Measurements from ENCODE around the gene ARL15.

Gene ARL15

DNA sequence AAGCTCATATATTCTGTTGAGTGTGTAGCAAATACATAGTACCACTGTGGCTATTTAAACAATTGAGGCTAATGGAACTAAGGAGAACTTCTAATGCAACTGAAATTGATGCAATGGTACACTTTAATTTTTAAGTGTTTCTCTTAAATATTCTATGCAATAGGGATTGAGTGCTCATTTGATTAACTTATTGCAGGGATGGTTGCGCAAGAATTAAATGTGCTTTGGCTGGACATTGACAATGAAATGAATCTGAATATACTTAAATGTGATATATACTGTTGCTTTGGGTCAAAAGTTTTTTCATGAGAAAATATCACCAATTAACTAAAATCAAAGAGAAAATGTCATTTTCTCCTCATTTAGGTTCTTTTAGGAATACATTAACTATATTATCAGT is 227.1 kb downstream of the ARL15 start:
- DNase-seq, result no peak
- H3K9ac ChIP-seq (ENCODE audit: low read depth, low read length), result no peak overlapping the region
- no peak overlapping the region for H3K4me3 ChIP-seq (ENCODE audit: low read depth in 1 of 2, low read length in 2 of 2)
- TF ChIP-seq, protein P1, sequence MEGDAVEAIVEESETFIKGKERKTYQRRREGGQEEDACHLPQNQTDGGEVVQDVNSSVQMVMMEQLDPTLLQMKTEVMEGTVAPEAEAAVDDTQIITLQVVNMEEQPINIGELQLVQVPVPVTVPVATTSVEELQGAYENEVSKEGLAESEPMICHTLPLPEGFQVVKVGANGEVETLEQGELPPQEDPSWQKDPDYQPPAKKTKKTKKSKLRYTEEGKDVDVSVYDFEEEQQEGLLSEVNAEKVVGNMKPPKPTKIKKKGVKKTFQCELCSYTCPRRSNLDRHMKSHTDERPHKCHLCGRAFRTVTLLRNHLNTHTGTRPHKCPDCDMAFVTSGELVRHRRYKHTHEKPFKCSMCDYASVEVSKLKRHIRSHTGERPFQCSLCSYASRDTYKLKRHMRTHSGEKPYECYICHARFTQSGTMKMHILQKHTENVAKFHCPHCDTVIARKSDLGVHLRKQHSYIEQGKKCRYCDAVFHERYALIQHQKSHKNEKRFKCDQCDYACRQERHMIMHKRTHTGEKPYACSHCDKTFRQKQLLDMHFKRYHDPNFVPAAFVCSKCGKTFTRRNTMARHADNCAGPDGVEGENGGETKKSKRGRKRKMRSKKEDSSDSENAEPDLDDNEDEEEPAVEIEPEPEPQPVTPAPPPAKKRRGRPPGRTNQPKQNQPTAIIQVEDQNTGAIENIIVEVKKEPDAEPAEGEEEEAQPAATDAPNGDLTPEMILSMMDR (IDR thresholded peaks at IDR 0.05; ENCODE audit: borderline replicate concordance, extremely low read depth, low read length, poor library complexity, severe bottlenecking), result no peak
- H3K4me1 ChIP-seq (ENCODE audit: insufficient read depth, low read length), result peaks cover 5% of the 10 kb centered on the region; the same call in 1 of the 2 replicates
- H2AFZ ChIP-seq (ENCODE audit: low read depth, low read length), result no peak overlapping the region
- H3K27ac ChIP-seq (ENCODE audit: low read length), result no peak overlapping the region
- H3K27me3 ChIP-seq (ENCODE audit: insufficient read depth, low read length, poor library complexity), result no peaks in the 10 kb centered on the region
- H4K20me1 ChIP-seq (ENCODE audit: insufficient read depth, low read length), result no peaks in the 10 kb centered on the region
- H3K9me3 ChIP-seq (ENCODE audit: insufficient read depth, low read length, severe bottlenecking), result no peaks in the 10 kb centered on the region
- no peaks in the 10 kb centered on the region for H3K79me2 ChIP-seq (ENCODE audit: insufficient read depth, low read length)
- H3K4me2 ChIP-seq (ENCODE audit: insufficient read depth, low read length), result no peak overlapping the region
- H3K36me3 ChIP-seq (ENCODE audit: insufficient read depth, low read length), result no peaks in the 10 kb centered on the region
- ATAC-seq (ENCODE audit: insufficient read depth, low read depth), result no peak

DNA sequence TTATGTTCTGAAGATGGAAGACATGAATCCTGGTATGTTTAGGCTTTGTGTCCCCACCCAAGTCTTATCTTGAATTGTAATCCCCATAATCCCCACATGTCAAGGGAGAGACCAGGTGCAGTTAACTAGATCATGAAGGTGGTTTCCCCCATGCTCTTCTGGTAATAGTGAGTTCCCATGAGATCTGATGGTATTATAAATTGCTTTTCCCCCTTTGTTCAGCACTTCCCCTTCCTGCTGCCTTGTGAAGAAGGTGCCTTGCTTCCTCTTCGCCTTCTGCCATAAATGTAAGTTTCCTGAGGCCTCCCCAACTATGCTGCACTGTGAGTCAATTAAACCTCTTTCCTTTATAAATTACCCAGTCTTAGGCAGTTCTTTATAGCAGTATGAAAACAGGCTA is 229.0 kb downstream of the ARL15 start:
- no peak for ATAC-seq (ENCODE audit: insufficient read depth, low read depth)
- H3K9ac ChIP-seq (ENCODE audit: low read depth, low read length), result no peak overlapping the region
- H3K27me3 ChIP-seq (ENCODE audit: insufficient read depth, low read length, poor library complexity), result no peaks in the 10 kb centered on the region
- H3K4me1 ChIP-seq (ENCODE audit: insufficient read depth, low read length), result no peaks in the 10 kb centered on the region
- no peak for DNase-seq
- H3K4me2 ChIP-seq (ENCODE audit: insufficient read depth, low read length), result no peak overlapping the region
- H3K27ac ChIP-seq (ENCODE audit: low read length), result no peak overlapping the region
- no peaks in the 10 kb centered on the region for H4K20me1 ChIP-seq (ENCODE audit: insufficient read depth, low read length)
- H3K79me2 ChIP-seq (ENCODE audit: insufficient read depth, low read length), result no peaks in the 10 kb centered on the region
- no peaks in the 10 kb centered on the region for H3K36me3 ChIP-seq (ENCODE audit: insufficient read depth, low read length)
- H2AFZ ChIP-seq (ENCODE audit: low read depth, low read length), result no peak overlapping the region
- H3K9me3 ChIP-seq (ENCODE audit: insufficient read depth, low read length, severe bottlenecking), result no peaks in the 10 kb centered on the region
- TF ChIP-seq, protein P1 (IDR thresholded peaks at IDR 0.05; ENCODE audit: borderline replicate concordance, extremely low read depth, low read length, poor library complexity, severe bottlenecking), result no peak
- TF ChIP-seq EZH2 (IDR thresholded peaks at IDR 0.05; ENCODE audit: borderline replicate concordance, low read depth, low read length, severe bottlenecking), result no peak
- no peak overlapping the region for H3K4me3 ChIP-seq (ENCODE audit: low read depth in 1 of 2, low read length in 2 of 2)

GRCh38 chr5:54080831-54081230 is 229.5 kb downstream of the ARL15 start:
- H3K9me3 ChIP-seq (ENCODE audit: insufficient read depth, low read length, severe bottlenecking), result no peaks in the 10 kb centered on the region
- H2AFZ ChIP-seq (ENCODE audit: low read depth, low read length), result no peak overlapping the region
- no peaks in the 10 kb centered on the region for H4K20me1 ChIP-seq (ENCODE audit: insufficient read depth, low read length)
- H3K27me3 ChIP-seq (ENCODE audit: insufficient read depth, low read length, poor library complexity), result no peaks in the 10 kb centered on the region
- no peak overlapping the region for H3K4me3 ChIP-seq (ENCODE audit: low read depth in 1 of 2, low read length in 2 of 2)
- H3K27ac ChIP-seq (ENCODE audit: low read length), result no peak overlapping the region
- H3K4me1 ChIP-seq (ENCODE audit: insufficient read depth, low read length), result no peaks in the 10 kb centered on the region
- ATAC-seq (ENCODE audit: insufficient read depth, low read depth), result no peak
- H3K36me3 ChIP-seq (ENCODE audit: insufficient read depth, low read length), result no peaks in the 10 kb centered on the region
- TF ChIP-seq, protein P1 (IDR thresholded peaks at IDR 0.05; ENCODE audit: borderline replicate concordance, extremely low read depth, low read length, poor library complexity, severe bottlenecking), result no peak
- TF ChIP-seq EZH2 (IDR thresholded peaks at IDR 0.05; ENCODE audit: borderline replicate concordance, low read depth, low read length, severe bottlenecking), result no peak
- no peaks in the 10 kb centered on the region for H3K79me2 ChIP-seq (ENCODE audit: insufficient read depth, low read length)
- H3K9ac ChIP-seq (ENCODE audit: low read depth, low read length), result no peak overlapping the region
- H3K4me2 ChIP-seq (ENCODE audit: insufficient read depth, low read length), result no peak overlapping the region
- DNase-seq, result no peak

- Histone ChIP-seq H3K4me1 (ENCODE audit: insufficient read depth, low read length) (no peaks in the 10 kb centered on the region), H3K4me2 (ENCODE audit: insufficient read depth, low read length) (no peak overlapping the region), H3K27me3 (ENCODE audit: insufficient read depth, low read length, poor library complexity) (no peaks in the 10 kb centered on the region), H3K9ac (ENCODE audit: low read depth, low read length) (no peak overlapping the region), H3K27ac (ENCODE audit: low read length) (no peak overlapping the region), H3K9me3 (ENCODE audit: insufficient read depth, low read length, severe bottlenecking) (no peaks in the 10 kb centered on the region), H3K79me2 (ENCODE audit: insufficient read depth, low read length) (no peaks in the 10 kb centered on the region), H4K20me1 (ENCODE audit: insufficient read depth, low read length) (no peaks in the 10 kb centered on the region), H2AFZ (ENCODE audit: low read depth, low read length) (no peak overlapping the region), H3K4me3 (ENCODE audit: low read depth in 1 of 2, low read length in 2 of 2) (no peak overlapping the region), H3K36me3 (ENCODE audit: insufficient read depth, low read length) (no peaks in the 10 kb centered on the region; the same call in 1 of the 2 replicates)
- ATAC-seq (ENCODE audit: insufficient read depth, low read depth) (no peak), DNase-seq (no peak)
- TF ChIP-seq EZH2 (IDR thresholded peaks at IDR 0.05; ENCODE audit: borderline replicate concordance, low read depth, low read length, severe bottlenecking), result no peak
- TF ChIP-seq, protein P1 (IDR thresholded peaks at IDR 0.05; ENCODE audit: borderline replicate concordance, extremely low read depth, low read length, poor library complexity, severe bottlenecking), result no peak
Measured at GRCh38 chr5:54073735-54074134, 236.6 kb downstream of the ARL15 start.
